ENCODE results near the gene THTPA.

The THTPA gene

GRCh38 chr14:23555882-23556699, at the start of gene THTPA:
Gene THTPA (plus strand): TSS chr14:23556271. CDS start chr14:23556758, 487 bp downstream.
- peak; percentile 80 for DNase-seq

GRCh38 chr14:23512156-23512555, 43.9 kb upstream of the THTPA start:
- peak; percentile 79 for DNase-seq

DNA sequence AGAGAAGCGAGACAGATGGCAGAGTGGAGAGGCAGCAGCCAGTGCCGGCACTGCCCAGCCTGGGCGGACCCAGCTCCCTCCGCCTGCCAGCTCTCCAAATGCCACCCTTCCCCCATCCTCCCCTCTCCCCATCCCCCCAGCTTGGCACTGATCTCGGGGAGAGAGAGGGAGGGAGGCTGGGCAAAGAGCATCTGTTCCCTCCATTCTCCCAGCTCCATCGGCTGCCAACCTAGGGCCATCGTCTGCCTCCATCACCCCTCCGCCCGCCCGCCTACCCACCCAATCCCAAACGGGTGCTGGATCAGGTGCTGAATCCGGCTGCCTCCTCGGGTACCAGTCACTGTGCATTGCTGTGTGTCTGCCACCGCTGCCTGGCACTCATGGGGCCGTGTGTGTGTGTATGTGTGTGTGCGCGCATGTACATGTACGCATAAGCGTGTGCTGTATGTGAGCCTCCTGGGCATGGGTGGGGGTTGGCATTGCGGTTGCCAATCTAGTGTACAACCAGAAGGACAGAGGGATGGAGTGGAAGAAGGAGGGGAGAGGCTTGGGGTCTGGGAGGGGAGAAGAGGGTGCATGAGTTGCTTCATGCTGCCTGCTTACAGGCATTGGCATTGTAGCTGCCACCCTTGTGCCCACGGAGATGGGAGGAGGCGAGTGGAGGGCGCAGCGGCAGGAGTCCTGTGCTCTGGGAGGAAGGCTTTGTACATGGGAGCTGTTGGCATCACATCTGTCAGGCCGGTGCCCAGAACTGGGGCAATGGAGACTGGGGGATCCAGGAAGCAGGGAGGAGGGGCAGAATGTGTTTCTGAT, 42.9 kb upstream of the THTPA start:
- peak; percentile 94 for DNase-seq

DNA sequence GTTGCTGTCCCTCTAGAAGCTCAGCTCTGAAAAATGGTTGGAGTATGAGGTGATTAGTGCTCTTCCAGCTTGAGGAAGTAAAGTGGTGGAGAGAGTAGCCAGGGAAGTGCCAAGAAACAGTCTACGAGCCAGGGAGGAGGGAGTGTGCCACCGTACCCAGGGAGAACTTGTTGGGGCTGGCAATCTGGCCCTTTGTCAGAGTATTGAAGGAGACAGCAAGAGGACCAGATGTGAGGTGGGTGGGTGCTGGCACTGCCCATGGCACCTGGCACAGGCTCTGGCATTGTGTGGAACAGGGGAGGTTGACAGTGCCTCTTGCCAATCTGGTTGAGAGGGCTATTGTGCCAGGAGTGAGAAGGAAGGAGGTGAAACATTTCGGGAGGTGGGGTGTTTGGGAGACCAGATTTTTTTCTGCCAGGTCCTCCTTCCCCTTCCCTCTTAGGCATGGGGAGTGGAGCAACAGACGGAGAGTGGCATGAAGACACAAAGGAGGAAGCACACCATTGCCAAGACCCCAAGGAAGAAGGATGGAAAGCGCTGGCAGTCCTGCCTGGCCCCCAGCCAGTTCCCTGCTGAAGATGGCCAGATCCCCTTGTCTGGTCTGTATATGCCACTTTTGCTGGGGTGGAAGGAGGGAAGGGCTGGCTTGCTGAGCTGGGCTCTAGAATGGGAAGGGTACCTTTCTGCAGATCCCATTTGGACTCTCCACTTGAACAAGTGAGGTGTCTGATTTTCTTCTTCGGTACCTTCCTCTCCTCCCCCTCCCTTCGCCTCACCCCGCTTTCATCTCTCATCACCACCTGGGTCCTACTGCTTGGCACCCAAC, 42.0 kb upstream of the THTPA start:
- peak; percentile 70 for DNase-seq

DNA sequence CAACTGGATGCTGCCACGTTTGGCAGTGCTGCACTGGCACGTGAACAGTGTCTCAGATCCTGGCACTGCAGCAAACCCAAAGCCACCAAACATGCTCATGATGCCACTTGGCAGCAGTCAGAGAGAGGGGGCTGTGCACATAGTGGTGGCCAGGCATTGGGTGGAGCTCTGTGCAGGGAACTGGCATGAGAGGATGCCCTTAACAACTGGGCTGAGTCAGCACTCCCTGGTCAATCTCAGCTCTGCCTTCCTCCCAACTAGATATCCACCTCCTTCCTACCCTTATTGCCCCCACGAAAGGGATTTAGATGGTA, 41.5 kb upstream of the THTPA start:
- peak; percentile 87 for DNase-seq

- no peak for DNase-seq
These were observed 38.3 kb upstream of the THTPA start for GRCh38 chr14:23517650-23518326.

DNA sequence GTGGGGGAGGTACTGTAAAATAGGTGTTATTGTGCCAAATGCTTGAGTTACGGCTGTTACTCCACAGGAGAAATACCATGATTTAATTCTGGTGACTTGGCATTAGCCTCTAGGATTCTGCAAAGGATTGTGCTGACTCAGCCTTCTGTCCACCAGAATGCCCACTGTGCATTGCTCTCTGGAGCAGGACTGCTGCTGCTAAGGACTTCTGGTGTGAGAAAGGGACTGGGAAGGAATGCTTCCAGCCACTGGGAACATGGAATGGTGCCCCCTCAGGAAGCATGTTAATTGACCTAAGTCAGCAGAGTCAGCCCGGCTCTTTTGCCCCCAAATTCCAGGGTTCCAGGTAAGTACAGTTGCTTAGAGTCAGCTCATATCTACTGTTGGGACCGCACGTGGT, 37.4 kb upstream of the THTPA start:
- no peak for DNase-seq

DNA sequence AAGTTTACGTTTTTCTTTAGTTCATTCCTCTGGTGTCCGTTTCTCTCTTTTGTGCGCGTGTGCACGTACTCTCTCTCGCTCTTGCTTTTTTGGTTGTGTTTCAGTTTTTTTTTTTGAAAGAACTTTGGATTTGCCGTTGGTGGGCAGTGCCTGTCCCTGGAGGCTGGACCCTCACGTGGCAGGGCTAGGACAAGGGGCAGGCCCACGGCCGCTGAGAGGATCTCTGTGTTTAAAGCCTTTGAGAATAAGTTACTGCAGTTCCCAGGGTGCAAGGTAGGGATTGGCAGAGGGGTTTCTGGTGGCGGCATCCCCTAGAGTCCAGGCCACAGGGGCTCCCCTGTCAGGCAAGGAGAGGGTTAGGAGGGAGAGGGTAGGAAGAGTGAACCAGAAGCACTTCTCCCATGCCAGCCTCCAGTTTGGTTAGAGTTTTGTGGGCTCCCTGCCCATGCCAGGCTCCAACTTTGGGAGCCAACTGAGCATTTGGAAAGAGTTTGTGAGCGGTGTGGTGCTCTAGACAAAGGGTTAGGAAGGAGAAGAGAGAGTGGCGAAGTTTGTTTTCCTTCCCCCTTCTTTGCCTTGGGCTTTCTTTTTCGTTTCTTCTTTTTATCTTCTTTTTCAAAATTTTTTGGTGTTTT, 35.1 kb upstream of the THTPA start:
- DNase-seq = no peak

GRCh38 chr14:23521785-23522640, 34.1 kb upstream of the THTPA start:
- no peak for DNase-seq

- no peak for DNase-seq
These were observed 33.4 kb upstream of the THTPA start for GRCh38 chr14:23522643-23523198.

DNA sequence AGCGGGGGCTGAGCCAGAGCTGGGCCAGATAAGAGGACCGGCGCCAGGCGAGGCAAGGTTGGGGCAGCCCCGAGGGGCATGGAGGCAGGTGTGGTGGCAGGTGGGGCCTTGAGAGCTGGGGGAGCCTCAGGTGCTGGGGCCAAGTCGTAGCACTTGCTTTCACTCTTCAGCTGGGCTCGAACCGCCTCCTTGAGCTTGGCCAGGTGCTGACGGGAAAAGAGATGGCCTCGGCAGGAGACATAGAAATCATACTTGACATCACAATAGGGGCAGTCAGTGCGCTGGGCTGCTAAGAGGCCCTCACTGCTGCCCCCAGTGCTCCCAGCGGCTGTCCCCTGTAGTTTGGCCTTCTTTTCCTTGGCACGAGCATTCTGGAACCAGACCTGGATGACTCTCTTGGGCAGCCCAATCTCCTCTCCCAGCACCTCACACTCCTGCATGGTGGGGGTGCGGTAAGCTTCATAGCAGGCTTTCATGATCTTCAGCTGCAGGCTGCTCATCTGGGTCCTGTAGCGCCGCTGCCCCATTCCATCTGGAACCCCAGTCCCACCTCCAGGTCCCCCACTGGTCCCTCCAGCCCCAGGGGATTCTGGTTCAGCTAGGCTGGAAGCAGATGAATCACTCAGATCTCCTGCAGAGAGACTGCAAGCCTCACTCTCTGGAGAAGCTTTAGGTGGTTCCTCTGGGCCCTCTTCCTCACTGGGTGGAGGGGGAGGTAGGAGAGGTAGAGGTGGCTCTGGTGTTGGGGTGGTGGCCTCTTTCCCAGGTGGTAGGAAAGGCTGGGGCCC, 32.6 kb upstream of the THTPA start:
- DNase-seq = no peak

GRCh38 chr14:23524954-23525353, 31.1 kb upstream of the THTPA start:
- DNase-seq = no peak

DNA sequence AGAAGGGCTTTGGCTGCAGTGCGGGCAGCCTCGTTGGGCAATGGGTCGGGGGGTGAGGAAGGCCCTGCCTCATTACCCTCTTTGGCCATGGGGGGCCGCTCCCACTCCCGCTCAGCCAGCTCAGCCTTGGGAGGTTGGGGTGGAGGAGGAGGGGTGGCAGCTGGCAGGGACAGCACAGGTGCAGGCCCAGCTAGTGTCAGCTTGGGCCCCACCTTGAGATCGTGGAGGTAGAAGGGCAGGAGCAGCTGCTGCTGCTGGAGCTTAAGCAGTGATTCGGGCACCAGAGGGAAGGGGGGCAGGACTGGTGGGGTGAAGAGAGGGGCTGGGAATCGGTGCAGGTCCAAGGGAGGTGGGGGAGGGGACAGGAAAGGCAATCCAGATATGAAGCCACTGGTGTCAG, 30.5 kb upstream of the THTPA start:
- no peak for DNase-seq

GRCh38 chr14:23528555-23528954, 27.5 kb upstream of the THTPA start:
- no peak for DNase-seq

DNA sequence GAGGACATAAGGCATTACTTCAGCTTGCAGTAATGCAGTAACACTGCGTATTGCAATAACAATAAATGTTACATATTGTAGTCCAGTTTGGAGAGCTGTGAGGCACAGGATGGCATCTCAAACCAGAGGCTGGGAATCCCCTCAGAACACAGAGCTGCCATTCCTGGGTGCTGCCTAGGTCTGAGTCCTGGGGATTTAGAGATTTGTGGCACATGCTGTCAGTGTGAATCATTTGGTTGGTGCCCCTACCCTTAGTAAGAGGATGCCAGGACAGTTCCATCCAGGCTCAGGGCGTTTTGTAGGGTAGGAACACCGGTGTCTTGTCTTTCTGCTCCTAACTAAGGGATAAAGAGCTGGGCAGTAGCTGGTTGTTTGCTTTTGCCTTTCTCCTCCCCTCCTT, 27.1 kb upstream of the THTPA start:
- no peak for DNase-seq

DNA sequence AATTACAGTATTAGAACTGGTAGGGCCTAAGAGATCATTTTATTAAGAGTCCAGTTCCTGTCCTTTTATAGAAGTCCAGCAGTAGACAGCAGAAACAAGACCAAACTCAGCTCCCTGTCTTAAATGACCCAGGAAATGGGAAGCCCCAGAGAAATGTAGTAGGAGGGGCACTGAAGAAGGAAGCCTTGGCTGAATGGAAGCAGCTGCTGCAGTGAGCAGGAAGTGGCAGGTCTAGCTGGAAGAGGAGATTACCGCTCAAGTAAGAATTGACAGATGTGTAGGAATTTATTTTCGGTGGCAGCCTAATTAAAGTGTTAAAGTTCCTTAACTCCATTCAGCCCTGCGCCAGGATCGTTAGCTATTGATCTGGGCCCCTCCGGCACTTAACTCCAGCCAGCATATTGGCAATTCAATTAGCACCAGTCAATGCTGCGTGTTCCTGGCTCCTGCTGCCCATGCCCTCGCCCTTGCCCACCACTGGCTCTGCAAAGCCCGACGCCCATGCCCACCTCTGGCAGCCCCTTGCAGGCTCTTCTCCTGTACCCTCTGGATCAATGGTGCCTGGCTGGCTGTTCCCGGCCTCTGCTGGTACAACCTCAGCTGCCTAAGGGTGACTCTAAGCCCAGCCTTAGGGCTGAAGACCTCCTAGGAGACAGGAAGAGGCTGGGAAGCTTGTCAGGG, 25.6 kb upstream of the THTPA start:
- DNase-seq = no peak

GRCh38 chr14:23531391-23531790, 24.7 kb upstream of the THTPA start:
- DNase-seq = no peak

- DNase-seq = no peak
These were observed 23.4 kb upstream of the THTPA start for GRCh38 chr14:23532658-23533057.

DNA sequence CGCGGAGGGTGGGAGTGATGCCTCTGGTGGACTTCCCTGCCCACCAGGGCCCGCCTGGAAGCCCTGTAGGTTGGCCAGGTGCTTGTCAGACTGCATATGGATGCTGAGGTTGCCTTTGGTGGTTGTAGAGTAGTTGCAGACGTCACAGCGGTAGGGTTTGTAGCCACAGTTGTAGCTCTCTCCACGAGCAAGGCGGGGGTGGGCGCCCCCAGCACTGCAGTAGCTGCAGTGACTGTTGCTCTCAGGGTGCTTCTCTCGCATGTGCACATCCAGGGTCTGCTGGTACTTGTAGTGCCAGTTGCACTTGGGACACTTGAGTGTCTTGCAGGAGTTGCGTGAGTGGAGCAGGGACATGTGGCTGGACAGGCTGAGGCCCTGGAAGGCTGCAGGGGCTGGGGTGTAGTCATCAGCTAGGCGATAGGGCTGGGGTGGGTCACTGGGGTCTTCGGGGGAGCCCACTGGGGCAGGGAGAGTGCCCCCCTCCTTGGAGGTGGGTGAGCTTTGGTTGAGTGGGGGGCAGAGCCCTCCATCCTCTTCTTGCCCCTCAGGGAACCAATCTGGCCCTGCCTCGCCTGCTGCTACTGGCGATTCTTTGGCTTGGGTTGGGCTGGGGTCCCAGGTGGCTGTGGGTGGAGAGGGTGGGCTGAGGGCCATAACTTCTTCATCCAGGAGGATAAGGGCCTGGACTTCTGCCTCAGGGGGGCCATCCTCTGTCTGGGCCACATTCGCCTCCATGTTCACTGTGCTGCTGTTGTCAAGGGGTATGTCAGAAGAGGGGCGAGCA, 22.2 kb upstream of the THTPA start:
- no peak for DNase-seq
